SK-N-SH treated with all-trans-retinoic acid at 6 μM for 48 hours (cell line): Measurements from ENCODE around the gene KCTD1.

Experiments used
- ARNTL ChIP-seq: fragments of 450-650 bp; formaldehyde crosslinking; IDR thresholded peaks from 2 replicates; pipeline ENCODE4 v1.5.0; 2020; ENCODE audit warnings: low read depth, mild to moderate bottlenecking, moderate library complexity, borderline replicate concordance
- PPARA ChIP-seq: fragments of 250-450 bp; sonication (Bioruptor Pico); IDR thresholded peaks from 2 replicates; pipeline ENCODE4 v1.5.0; 2020; ENCODE audit warnings: mild to moderate bottlenecking, borderline replicate concordance
- RARB ChIP-seq: fragments of 250-450 bp; sonication (Bioruptor Pico); IDR thresholded peaks from 2 replicates; pipeline ENCODE4 v1.8.0; 2021; ENCODE audit warnings: mild to moderate bottlenecking, moderate library complexity
- SNAI2 ChIP-seq: fragments of 250-450 bp; sonication (Bioruptor Pico); IDR thresholded peaks from 2 replicates; pipeline ENCODE4 v1.5.0; 2020; ENCODE audit warnings: mild to moderate bottlenecking, moderate library complexity
- TOX ChIP-seq: fragments of 250-450 bp; sonication (Bioruptor Pico); IDR thresholded peaks from 2 replicates; pipeline ENCODE4 v1.8.0; 2021; ENCODE audit warnings: mild to moderate bottlenecking, moderate library complexity, borderline replicate concordance
- ZNF565 ChIP-seq: fragments of 450-650 bp; formaldehyde crosslinking; conservative IDR thresholded peaks from 2 replicates; pipeline ENCODE4 v1.5.0; 2020; ENCODE audit warnings: low read depth, mild to moderate bottlenecking, moderate library complexity
- ZNF8 ChIP-seq: fragments of 450-650 bp; formaldehyde crosslinking; IDR thresholded peaks from 2 replicates; pipeline ENCODE4 v1.5.0; 2020; ENCODE audit warnings: mild to moderate bottlenecking, moderate library complexity
- TF ChIP-seq, protein P1 (sequence below): fragments of 250-450 bp; sonication (Bioruptor Pico); IDR thresholded peaks from 2 replicates; pipeline ENCODE4 v1.8.0; 2020; ENCODE audit warnings: mild to moderate bottlenecking, moderate library complexity, borderline replicate concordance

GRCh38 chr18:26489881-26490280, 58.5 kb downstream of the KCTD1 start:
- no peak for TF ChIP-seq ZNF565
- TF ChIP-seq ARNTL (CRISPR knock-in tag) = no peak
- TF ChIP-seq PPARA (CRISPR knock-in tag) = no peak
- TF ChIP-seq, protein P1, sequence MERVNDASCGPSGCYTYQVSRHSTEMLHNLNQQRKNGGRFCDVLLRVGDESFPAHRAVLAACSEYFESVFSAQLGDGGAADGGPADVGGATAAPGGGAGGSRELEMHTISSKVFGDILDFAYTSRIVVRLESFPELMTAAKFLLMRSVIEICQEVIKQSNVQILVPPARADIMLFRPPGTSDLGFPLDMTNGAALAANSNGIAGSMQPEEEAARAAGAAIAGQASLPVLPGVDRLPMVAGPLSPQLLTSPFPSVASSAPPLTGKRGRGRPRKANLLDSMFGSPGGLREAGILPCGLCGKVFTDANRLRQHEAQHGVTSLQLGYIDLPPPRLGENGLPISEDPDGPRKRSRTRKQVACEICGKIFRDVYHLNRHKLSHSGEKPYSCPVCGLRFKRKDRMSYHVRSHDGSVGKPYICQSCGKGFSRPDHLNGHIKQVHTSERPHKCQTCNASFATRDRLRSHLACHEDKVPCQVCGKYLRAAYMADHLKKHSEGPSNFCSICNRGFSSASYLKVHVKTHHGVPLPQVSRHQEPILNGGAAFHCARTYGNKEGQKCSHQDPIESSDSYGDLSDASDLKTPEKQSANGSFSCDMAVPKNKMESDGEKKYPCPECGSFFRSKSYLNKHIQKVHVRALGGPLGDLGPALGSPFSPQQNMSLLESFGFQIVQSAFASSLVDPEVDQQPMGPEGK (CRISPR knock-in tag) = no peak
- TF ChIP-seq RARB (CRISPR knock-in tag) = no peak
- no peak for TF ChIP-seq ZNF8 (CRISPR knock-in tag)
- TF ChIP-seq TOX (CRISPR knock-in tag) = no peak
- TF ChIP-seq SNAI2 (CRISPR knock-in tag) = no peak
